ENCODE measurements around the gene SLC22A5. TPM values are rescaled to one million over a fixed set of nuclear protein-coding genes. Genes with fewer than 3 reads are reported as not detected.

The SLC22A5 gene
- total and polyA plus RNA-seq, 2 donors (not counting 1 experiment from before 2014, with no cell fraction given): 5.7 to 12.9 TPM

GRCh38 chr5:132321109-132321721 lies 48.3 kb upstream of the SLC22A5 start:
- ChIA-PET CTCF (interaction anchor here (0.8 kb wide), 1 partner anchor 34 kb away, joined by 3 read pairs; no protein-coding TSS in a partner anchor), POLR2A (no interaction called here)
- Histone ChIP-seq H3K9me3 (ENCODE audit: control extremely low read depth in 1 of 3, control insufficient read depth in 2 of 3, insufficient read depth in 1 of 3, low read length in 2 of 3) (no peaks in the 10 kb centered on the region), H3K36me3 (replicated peaks in 1 of 2; ENCODE audit: control extremely low read depth in 1 of 2, control insufficient read depth in 1 of 2, extremely low read depth in 1 of 2, insufficient read depth in 2 of 2, low read length in 1 of 2) (no peaks in the 10 kb centered on the region), H3K4me1 (ENCODE audit: control insufficient read depth in 2 of 2, insufficient read depth in 2 of 2, low read length in 2 of 2) (no peaks in the 10 kb centered on the region), H3K4me2 (replicated peaks; ENCODE audit: low read depth, low read length, poor library complexity, severe bottlenecking) (no peak overlapping the region), H3K9ac (ENCODE audit: low read length) (no peak overlapping the region), H2AFZ (ENCODE audit: insufficient read depth, low read depth, low read length, poor library complexity, severe bottlenecking) (no peak overlapping the region), H3K27me3 (replicated peaks in 1 of 4; ENCODE audit: control extremely low read depth in 1 of 4, control insufficient read depth in 3 of 4, insufficient read depth in 4 of 4, low read length in 3 of 4) (no peaks in the 10 kb centered on the region), H3K79me2 (ENCODE audit: control insufficient read depth, insufficient read depth, low read length) (no peaks in the 10 kb centered on the region), H4K20me1 (ENCODE audit: control insufficient read depth, insufficient read depth, low read length, poor library complexity, severe bottlenecking) (no peaks in the 10 kb centered on the region), H3K27ac (ENCODE audit: low read length in 2 of 2) (no peak overlapping the region), H3K4me3 (ENCODE audit: control extremely low read depth in 1 of 5, extremely low read depth in 1 of 5, insufficient read depth in 1 of 5, low read depth in 2 of 5, low read length in 4 of 5) (no peak overlapping the region)
- Mint-ChIP-seq H3K9me3 (ENCODE audit: insufficient read depth) (no peaks in the 10 kb centered on the region), H3K4me3 (no peak overlapping the region), H3K4me1 (no peaks in the 10 kb centered on the region), H3K27ac (no peak overlapping the region), H3K27me3 (no peaks in the 10 kb centered on the region)
- no peak for DNase-seq
- ATAC-seq (ENCODE audit: low read depth): no peak
- intact Hi-C loops (cut with micrococcal nuclease): no loop called here
- no peak for TF ChIP-seq EZH2 (IDR thresholded peaks at IDR 0.05; ENCODE audit: borderline replicate concordance, insufficient read depth, low read depth, low read length, poor library complexity, severe bottlenecking)
- no peak for TF ChIP-seq CTCF (IDR thresholded peaks at IDR 0.05)
- WGBS (ENCODE audit: insufficient coverage): 100% methylated on average over 3 of the region's 3 CpGs

- no peaks in the 10 kb centered on the region for H3K79me2 ChIP-seq (ENCODE audit: control insufficient read depth, insufficient read depth, low read length)
- no peak overlapping the region for H3K9ac ChIP-seq (ENCODE audit: low read length)
- TF ChIP-seq EZH2 (IDR thresholded peaks at IDR 0.05; ENCODE audit: borderline replicate concordance, insufficient read depth, low read depth, low read length, poor library complexity, severe bottlenecking) (no peak), CTCF (IDR thresholded peaks at IDR 0.05) (no peak)
- intact Hi-C loops (cut with micrococcal nuclease): no loop called here
- H3K27me3 ChIP-seq (replicated peaks in 1 of 4; ENCODE audit: control extremely low read depth in 1 of 4, control insufficient read depth in 3 of 4, insufficient read depth in 4 of 4, low read length in 3 of 4): no peaks in the 10 kb centered on the region
- no peak overlapping the region for H3K27ac ChIP-seq (ENCODE audit: low read length in 2 of 2)
- no peaks in the 10 kb centered on the region for H3K4me1 ChIP-seq (ENCODE audit: control insufficient read depth in 2 of 2, insufficient read depth in 2 of 2, low read length in 2 of 2)
- H3K4me3 ChIP-seq (ENCODE audit: control extremely low read depth in 1 of 5, extremely low read depth in 1 of 5, insufficient read depth in 1 of 5, low read depth in 2 of 5, low read length in 4 of 5): no peak overlapping the region
- WGBS (ENCODE audit: insufficient coverage): 94% methylated on average over 7 of the region's 11 CpGs
- ATAC-seq (ENCODE audit: low read depth) (no peak), DNase-seq (no peak)
- Mint-ChIP-seq H3K4me1 (no peaks in the 10 kb centered on the region), H3K27ac (no peak overlapping the region), H3K4me3 (no peak overlapping the region), H3K9me3 (ENCODE audit: insufficient read depth) (no peaks in the 10 kb centered on the region), H3K27me3 (no peaks in the 10 kb centered on the region)
- no peaks in the 10 kb centered on the region for H4K20me1 ChIP-seq (ENCODE audit: control insufficient read depth, insufficient read depth, low read length, poor library complexity, severe bottlenecking)
- CTCF ChIA-PET: no interaction called here
- no peak overlapping the region for H2AFZ ChIP-seq (ENCODE audit: insufficient read depth, low read depth, low read length, poor library complexity, severe bottlenecking)
- POLR2A ChIA-PET: no interaction called here
- no peaks in the 10 kb centered on the region for H3K9me3 ChIP-seq (ENCODE audit: control extremely low read depth in 1 of 3, control insufficient read depth in 2 of 3, insufficient read depth in 1 of 3, low read length in 2 of 3)
- no peak overlapping the region for H3K4me2 ChIP-seq (replicated peaks; ENCODE audit: low read depth, low read length, poor library complexity, severe bottlenecking)
- no peaks in the 10 kb centered on the region for H3K36me3 ChIP-seq (replicated peaks in 1 of 2; ENCODE audit: control extremely low read depth in 1 of 2, control insufficient read depth in 1 of 2, extremely low read depth in 1 of 2, insufficient read depth in 2 of 2, low read length in 1 of 2)
Observed at GRCh38 chr5:132322266-132322665, 47.2 kb upstream of the SLC22A5 start.
